Hematopoietic multipotent progenitor cell treated with erythropoietin and hydrocortisone succinate and interleukin-3 and kit ligand, for 8 days (in vitro differentiated cells): ENCODE results near the gene PTTG2.
"Not testable (repeated sequence)": the region's sequence is repeated elsewhere in the genome, so short reads cannot be mapped to it uniquely, and the experiment has no call there.

Source experiments
- DNase-seq: peaks from one replicate; pipeline ENCODE4 v3.0.0-alpha.2; 2015

Gene PTTG2

GRCh38 chr4:37958932-37959331, 1.3 kb upstream of the PTTG2 start:
- no peak for DNase-seq

GRCh38 chr4:37960679-37961450, 667 bp downstream of the PTTG2 start:
- no peak for DNase-seq

GRCh38 chr4:37964734-37965457, 4.7 kb downstream of the PTTG2 start:
- DNase-seq, result no peak

- DNase-seq, result no peak
Observed at GRCh38 chr4:37966044-37966443, 5.8 kb downstream of the PTTG2 start.

GRCh38 chr4:37967736-37968135, 7.5 kb downstream of the PTTG2 start:
- DNase-seq, result no peak

- DNase-seq, result no peak
Observed at GRCh38 chr4:37968747-37969146, 8.5 kb downstream of the PTTG2 start.

GRCh38 chr4:37970702-37971101, 10.5 kb downstream of the PTTG2 start:
- DNase-seq, result peak; percentile 68

GRCh38 chr4:37971202-37971601, 11.0 kb downstream of the PTTG2 start:
- DNase-seq, result no peak

GRCh38 chr4:37973441-37973840, 13.2 kb downstream of the PTTG2 start:
- DNase-seq, result no peak

- DNase-seq, result not testable (repeated sequence)
Observed at GRCh38 chr4:37975321-37975822, 15.2 kb downstream of the PTTG2 start.

- peak; percentile 4 for DNase-seq
Observed at GRCh38 chr4:37976507-37976906, 16.3 kb downstream of the PTTG2 start.

GRCh38 chr4:37976991-37977470, 16.8 kb downstream of the PTTG2 start:
- peak; percentile 71 for DNase-seq

GRCh38 chr4:37977471-37978247, 17.5 kb downstream of the PTTG2 start:
- peak; percentile 71 for DNase-seq

GRCh38 chr4:37978248-37978924, 18.2 kb downstream of the PTTG2 start:
- DNase-seq, result peak; percentile 21

- no peak for DNase-seq
Observed at GRCh38 chr4:37980246-37980645, 20.0 kb downstream of the PTTG2 start.

- DNase-seq, result no peak
Observed at GRCh38 chr4:37981425-37981824, 21.2 kb downstream of the PTTG2 start.

- no peak for DNase-seq
Observed at GRCh38 chr4:37981844-37982720, 21.9 kb downstream of the PTTG2 start.

GRCh38 chr4:37982736-37983135, 22.5 kb downstream of the PTTG2 start:
- no peak for DNase-seq

GRCh38 chr4:37983951-37984350, 23.8 kb downstream of the PTTG2 start:
- no peak for DNase-seq

- no peak for DNase-seq
Observed at GRCh38 chr4:37985730-37986275, 25.6 kb downstream of the PTTG2 start.

GRCh38 chr4:37988670-37989069, 28.5 kb downstream of the PTTG2 start:
- DNase-seq, result no peak
